ENCODE results near the gene DOCK2. TPM values are rescaled to one million over a fixed set of nuclear protein-coding genes. Genes with fewer than 3 reads are reported as not detected.

Gene DOCK2
- total and polyA plus RNA-seq, 2 donors from 2014 or later: 1.0 to 42.0 TPM

DNA sequence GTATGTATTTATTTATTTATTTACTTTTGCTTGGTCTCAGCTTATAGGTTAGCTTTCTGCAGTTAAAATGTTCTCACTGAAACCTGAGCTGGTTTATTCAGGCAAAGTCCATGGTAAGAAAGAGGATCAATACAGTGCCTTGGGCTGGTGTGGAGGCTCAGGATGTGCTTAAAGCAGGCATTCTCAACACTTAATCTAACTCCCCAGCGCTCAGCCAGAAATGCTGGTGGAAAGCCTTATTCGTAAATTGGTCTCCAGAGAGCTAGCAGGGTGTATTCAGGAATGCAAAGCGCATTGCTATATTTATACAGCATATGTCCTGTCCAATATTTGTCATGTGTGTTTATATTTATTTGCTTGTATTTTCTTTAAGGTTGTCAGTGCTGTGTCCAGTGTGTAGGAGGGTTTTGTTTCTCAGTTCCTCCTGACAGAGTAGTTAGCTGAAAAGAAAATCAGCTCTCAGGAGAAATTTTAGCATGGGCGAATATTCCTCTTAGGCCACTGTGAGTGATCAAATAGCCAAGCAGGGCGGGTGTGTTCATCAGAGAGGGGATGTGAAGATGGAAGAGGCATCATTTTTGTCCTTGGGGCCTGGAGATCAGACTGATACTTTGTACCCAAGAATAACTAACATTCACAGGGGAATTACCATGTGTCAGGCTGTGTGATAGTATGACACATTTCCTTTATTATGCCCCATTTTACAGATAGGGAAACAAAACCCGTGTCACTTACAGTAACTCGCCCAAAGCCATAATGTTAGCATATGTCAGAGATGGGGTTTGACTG lies 65.8 kb downstream of the DOCK2 start:
- H3K36me3 ChIP-seq (ENCODE audit: control insufficient read depth in 2 of 3, insufficient read depth in 3 of 3, low read length in 3 of 3): no peaks in the 10 kb centered on the region
- no peak for FAIRE-seq
- H3K9me3 ChIP-seq (ENCODE audit: control insufficient read depth in 2 of 3, insufficient read depth in 1 of 3, low read length in 3 of 3): no peaks in the 10 kb centered on the region
- intact Hi-C loops (cut with DNase I): no loop called here
- no peak overlapping the region for H3K27ac ChIP-seq (ENCODE audit: low read depth in 2 of 2, low read length in 2 of 2)
- peaks cover 0 to 5% (median 0%) of the 10 kb centered on the region in 3 donors for H3K4me1 ChIP-seq (ENCODE audit: control insufficient read depth in 2 of 3, insufficient read depth in 2 of 3, low read depth in 1 of 3, low read length in 3 of 3)
- H3K9ac ChIP-seq (ENCODE audit: low read length in 3 of 3): no peak overlapping the region
- H3K4me3 ChIP-seq (ENCODE audit: low read length in 3 of 3): no peak overlapping the region
- peak in 1 of 5 donors; percentile 29 for DNase-seq
- TF ChIP-seq CTCF (IDR thresholded peaks at IDR 0.05; ENCODE audit: borderline replicate concordance, extremely low read depth, insufficient read depth): no peak
- H3K27me3 ChIP-seq (ENCODE audit: control insufficient read depth, insufficient read depth, low read length): no peaks in the 10 kb centered on the region

- intact Hi-C loops (cut with DNase I): no loop called here
- no peaks in the 10 kb centered on the region for H3K27me3 ChIP-seq (ENCODE audit: control insufficient read depth, insufficient read depth, low read length)
- DNase-seq (no peak), FAIRE-seq (no peak)
- H3K4me3 ChIP-seq (ENCODE audit: low read length in 3 of 3): no peak overlapping the region
- no peak overlapping the region for H3K9ac ChIP-seq (ENCODE audit: low read length in 3 of 3)
- TF ChIP-seq CTCF (IDR thresholded peaks at IDR 0.05; ENCODE audit: borderline replicate concordance, extremely low read depth, insufficient read depth): no peak
- no peak overlapping the region for H3K27ac ChIP-seq (ENCODE audit: low read depth in 2 of 2, low read length in 2 of 2)
- no peaks in the 10 kb centered on the region for H3K9me3 ChIP-seq (ENCODE audit: control insufficient read depth in 2 of 3, insufficient read depth in 1 of 3, low read length in 3 of 3)
- H3K4me1 ChIP-seq (ENCODE audit: control insufficient read depth in 2 of 3, insufficient read depth in 2 of 3, low read depth in 1 of 3, low read length in 3 of 3): peaks cover 0 to 7% (median 0%) of the 10 kb centered on the region in 3 donors
- no peaks in the 10 kb centered on the region for H3K36me3 ChIP-seq (ENCODE audit: control insufficient read depth in 2 of 3, insufficient read depth in 3 of 3, low read length in 3 of 3)
These were observed 66.7 kb downstream of the DOCK2 start for GRCh38 chr5:169703813-169704212.

DNA sequence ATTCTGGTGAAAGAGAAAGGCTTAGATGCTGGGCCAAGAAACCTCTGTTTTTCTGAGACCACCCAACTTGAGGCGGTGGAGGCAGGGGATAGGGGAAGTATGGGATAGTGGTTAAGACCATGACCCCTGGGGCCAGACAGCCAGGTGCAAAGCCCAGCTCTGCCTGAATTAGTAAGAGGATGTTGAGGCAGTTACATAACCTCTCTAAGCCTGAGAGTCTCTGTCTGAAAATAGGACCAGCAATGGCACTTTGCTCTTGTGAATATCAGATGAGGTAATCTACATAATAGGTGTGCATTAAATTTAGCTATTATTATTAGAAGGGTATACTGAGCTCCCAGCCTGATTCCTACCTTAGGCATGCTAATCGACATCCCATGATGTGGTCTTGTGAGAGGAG lies 68.2 kb downstream of the DOCK2 start:
- H3K4me3 ChIP-seq (ENCODE audit: low read length in 3 of 3): no peak overlapping the region
- H3K9ac ChIP-seq (ENCODE audit: low read length in 3 of 3): no peak overlapping the region
- peaks cover 0 to 8% (median 0%) of the 10 kb centered on the region in 3 donors for H3K4me1 ChIP-seq (ENCODE audit: control insufficient read depth in 2 of 3, insufficient read depth in 2 of 3, low read depth in 1 of 3, low read length in 3 of 3)
- no peak for FAIRE-seq
- no peak for TF ChIP-seq CTCF (IDR thresholded peaks at IDR 0.05; ENCODE audit: borderline replicate concordance, extremely low read depth, insufficient read depth)
- no peaks in the 10 kb centered on the region for H3K27me3 ChIP-seq (ENCODE audit: control insufficient read depth, insufficient read depth, low read length)
- no peak overlapping the region for H3K27ac ChIP-seq (ENCODE audit: low read depth in 2 of 2, low read length in 2 of 2)
- no peaks in the 10 kb centered on the region for H3K36me3 ChIP-seq (ENCODE audit: control insufficient read depth in 2 of 3, insufficient read depth in 3 of 3, low read length in 3 of 3)
- no peak for DNase-seq
- intact Hi-C loops (cut with DNase I): no loop called here
- no peaks in the 10 kb centered on the region for H3K9me3 ChIP-seq (ENCODE audit: control insufficient read depth in 2 of 3, insufficient read depth in 1 of 3, low read length in 3 of 3)

Measured in kidney (tissue), 14 donors.